ENCODE results near the gene GPR22.

DNA sequence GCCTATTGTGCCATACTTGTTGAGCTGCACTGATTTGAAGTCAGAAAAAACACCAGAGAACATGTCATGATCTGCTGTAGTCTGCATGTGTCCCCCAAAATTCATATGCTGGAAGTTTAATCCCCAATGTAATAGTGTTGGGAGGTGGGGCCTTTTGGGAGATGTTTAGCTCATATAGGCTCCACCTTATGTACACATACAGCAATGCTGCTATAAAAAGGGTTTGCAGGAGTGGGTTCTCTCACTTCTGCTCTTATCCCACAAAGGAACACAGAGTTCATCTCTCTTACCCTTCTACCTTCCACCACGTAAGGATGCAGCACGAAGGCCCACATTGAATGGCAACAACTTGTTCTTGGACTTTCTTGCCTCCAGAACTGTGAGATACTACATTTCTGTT lies 23.0 kb downstream of the GPR22 start:
- TF ChIP-seq CTCF (conservative IDR thresholded peaks at IDR 0.05; ENCODE audit: low read depth, low read length) (no peak), POLR2A (IDR thresholded peaks at IDR 0.05; ENCODE audit: low read depth, low read length) (no peak)
- TF ChIP-seq, protein P1, sequence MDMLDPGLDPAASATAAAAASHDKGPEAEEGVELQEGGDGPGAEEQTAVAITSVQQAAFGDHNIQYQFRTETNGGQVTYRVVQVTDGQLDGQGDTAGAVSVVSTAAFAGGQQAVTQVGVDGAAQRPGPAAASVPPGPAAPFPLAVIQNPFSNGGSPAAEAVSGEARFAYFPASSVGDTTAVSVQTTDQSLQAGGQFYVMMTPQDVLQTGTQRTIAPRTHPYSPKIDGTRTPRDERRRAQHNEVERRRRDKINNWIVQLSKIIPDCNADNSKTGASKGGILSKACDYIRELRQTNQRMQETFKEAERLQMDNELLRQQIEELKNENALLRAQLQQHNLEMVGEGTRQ (IDR thresholded peaks at IDR 0.05; ENCODE audit: low read depth, low read length) = no peak

All from IMR-90 (cell line).